Neural cell (in vitro differentiated cells): ENCODE results near the gene COMT. TPM values are rescaled to one million over a fixed set of nuclear protein-coding genes. Genes with fewer than 3 reads are reported as not detected.

Source experiments
- H2AFZ ChIP-seq: fragments of 200-600, 300-800 bp; sonication (generic), shearing (Covaris generic); 2 replicates; pipeline ENCODE4 v1.6.0; 2014; ENCODE audit warnings: low read depth, mild to moderate bottlenecking, antibody characterized with exemption, low read length, moderate library complexity
- H3F3A ChIP-seq: fragments of 200-600 bp; shearing (Covaris generic); 2 replicates; pipeline ENCODE4 v1.6.1; 2016; ENCODE audit warnings: mild to moderate bottlenecking, moderate library complexity, mixed read lengths, antibody characterized with exemption, low read length; ENCODE audit not compliant: insufficient read depth, poor library complexity, severe bottlenecking
- H3K27ac ChIP-seq: fragments of 200-600, 300-800 bp; sonication (generic), shearing (Covaris generic); 2 replicates; pipeline ENCODE4 v1.5.1; 2014; ENCODE audit warnings: mild to moderate bottlenecking, low read length, moderate library complexity
- H3K27me3 ChIP-seq: fragments of 300-800, 200-600 bp; sonication (generic), shearing (Covaris generic); 2 replicates; pipeline ENCODE4 v1.6.0; 2014; ENCODE audit warnings: mild to moderate bottlenecking, low read depth, low read length, moderate library complexity; ENCODE audit not compliant: insufficient read depth
- H3K36me3 ChIP-seq: fragments of 300-800, 200-600 bp; sonication (generic), shearing (Covaris generic); 2 replicates; pipeline ENCODE4 v1.5.1; 2014; ENCODE audit warnings: mild to moderate bottlenecking, antibody characterized with exemption, low read length, moderate library complexity; ENCODE audit not compliant: insufficient read depth
- H3K4me2 ChIP-seq: fragments of 300-800, 200-600 bp; sonication (generic), shearing (Covaris generic); 2 replicates; pipeline ENCODE4 v1.6.0; 2014; ENCODE audit warnings: mild to moderate bottlenecking, low read length
- H3K4me3 ChIP-seq: fragments of 300-800, 200-600 bp; sonication (generic), shearing (Covaris generic); 2 replicates; pipeline ENCODE4 v1.5.1; 2014; ENCODE audit warnings: mild to moderate bottlenecking, low read length, moderate library complexity
- H3K79me2 ChIP-seq: fragments of 200-600 bp; shearing (Covaris generic); replicated peaks from 2 replicates; pipeline ENCODE4 v1.6.0; 2014; ENCODE audit warnings: mild to moderate bottlenecking, low read length, moderate library complexity; ENCODE audit not compliant: insufficient read depth
- H3K9ac ChIP-seq: fragments of 300-800, 200-600 bp; sonication (generic), shearing (Covaris generic); 2 replicates; pipeline ENCODE4 v1.6.1; 2016; ENCODE audit warnings: mild to moderate bottlenecking, low read length, mixed read lengths
- H3K9me2 ChIP-seq: fragments of 200-600 bp; shearing (Covaris generic); 2 replicates; pipeline ENCODE4 v1.6.1; 2016; ENCODE audit warnings: mild to moderate bottlenecking, low read length, mixed read lengths; ENCODE audit not compliant: insufficient read depth
- H3K9me3 ChIP-seq: fragments of 200-600, 300-800 bp; sonication (generic), shearing (Covaris generic); 2 replicates; pipeline ENCODE4 v1.6.1; 2016; ENCODE audit warnings: mild to moderate bottlenecking, mixed run types, low read length, moderate library complexity, mixed read lengths
- H4K20me1 ChIP-seq: fragments of 200-600 bp; shearing (Covaris generic); 2 replicates; pipeline ENCODE4 v1.6.1; 2016; ENCODE audit warnings: mild to moderate bottlenecking, mixed run types; ENCODE audit not compliant: insufficient read depth
- EP300 ChIP-seq: fragments of 450-650 bp; conservative IDR thresholded peaks from 2 replicates; pipeline ENCODE4 v1.6.1; 2014; ENCODE audit warnings: antibody characterized with exemption, mild to moderate bottlenecking, moderate library complexity; ENCODE audit not compliant: poor library complexity, severe bottlenecking
- EZH2 ChIP-seq: fragments of 200-600, 300-800 bp; shearing (Covaris generic), sonication (generic); IDR thresholded peaks from 2 replicates; pipeline ENCODE4 v1.6.1; 2014; ENCODE audit warnings: antibody characterized with exemption, low read length, borderline replicate concordance, mild to moderate bottlenecking; ENCODE audit not compliant: insufficient read depth, poor library complexity, severe bottlenecking
- MXI1 ChIP-seq: fragments of 450-650 bp; conservative IDR thresholded peaks from 2 replicates; pipeline ENCODE4 v1.6.1; 2014; ENCODE audit warnings: antibody characterized with exemption, mild to moderate bottlenecking; ENCODE audit not compliant: poor library complexity, severe bottlenecking
- POLR2AphosphoS5 ChIP-seq: IDR thresholded peaks from 2 replicates; pipeline ENCODE4 v1.6.1; 2012
- RAD21 ChIP-seq: fragments of 450-650 bp; conservative IDR thresholded peaks from 2 replicates; pipeline ENCODE4 v1.6.1; 2014; ENCODE audit warnings: antibody characterized with exemption, mild to moderate bottlenecking, moderate library complexity
- SMC3 ChIP-seq: fragments of 450-650 bp; conservative IDR thresholded peaks from 2 replicates; pipeline ENCODE4 v1.6.1; 2014; ENCODE audit warnings: antibody characterized with exemption, mild to moderate bottlenecking, moderate library complexity; ENCODE audit not compliant: poor library complexity
- TAF1 ChIP-seq: IDR thresholded peaks from 2 replicates; pipeline ENCODE4 v1.6.1; 2012; ENCODE audit warnings: low read depth
- polyA plus RNA-seq: library from polyadenylated mRNA; depleted of rRNA; stranded (reverse); fragments of >200 nt; gene quantifications from 2 replicates; pipeline ENCODE4 v1.2.3, GENCODE V29; 2014
- TF ChIP-seq, protein P1 (sequence below): IDR thresholded peaks from 2 replicates; pipeline ENCODE4 v1.6.1; 2012; ENCODE audit warnings: borderline replicate concordance
- TF ChIP-seq, protein P2 (sequence below): fragments of 450-650 bp; IDR thresholded peaks from 2 replicates; pipeline ENCODE4 v1.5.1; 2014; ENCODE audit warnings: antibody characterized with exemption, mild to moderate bottlenecking, moderate library complexity; ENCODE audit not compliant: poor library complexity, severe bottlenecking

The COMT gene
- polyA plus RNA-seq, 1 donor from 2014 or later: 14.2 TPM

DNA sequence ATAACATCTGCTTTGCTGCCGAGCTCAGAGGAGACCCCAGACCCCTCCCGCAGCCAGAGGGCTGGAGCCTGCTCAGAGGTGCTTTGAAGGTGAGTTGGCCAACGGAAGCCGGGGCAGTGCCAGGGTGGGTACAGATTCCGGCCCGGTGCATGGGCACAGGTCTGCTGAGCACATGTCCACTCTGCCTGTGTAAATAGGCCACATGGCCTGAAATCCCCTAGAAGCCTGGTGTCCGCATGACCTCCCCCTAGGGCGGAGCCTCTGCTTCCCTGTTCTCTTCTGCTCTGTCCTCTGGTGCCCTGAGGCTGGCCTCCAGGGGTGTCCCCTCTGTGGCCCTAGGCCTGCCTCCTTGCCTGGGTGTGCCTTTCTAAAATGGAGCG is 19.6 kb downstream of the COMT start:
- Histone ChIP-seq H2AFZ (no peak overlapping the region), H3K4me3 (no peak overlapping the region), H3K9ac (no peak overlapping the region), H3K9me2 (no peaks in the 10 kb centered on the region), H3K36me3 (no peaks in the 10 kb centered on the region), H3K79me2 (no peaks in the 10 kb centered on the region), H3K4me2 (no peak overlapping the region), H4K20me1 (no peaks in the 10 kb centered on the region), H3F3A (no peaks in the 10 kb centered on the region), H3K27me3 (no peaks in the 10 kb centered on the region), H3K9me3 (no peaks in the 10 kb centered on the region), H3K27ac (no peak overlapping the region)
- TF ChIP-seq POLR2AphosphoS5 (no peak), TAF1 (no peak), EP300 (no peak), EZH2 (no peak), RAD21 (no peak), MXI1 (no peak), SMC3 (no peak)
- TF ChIP-seq, protein P1, sequence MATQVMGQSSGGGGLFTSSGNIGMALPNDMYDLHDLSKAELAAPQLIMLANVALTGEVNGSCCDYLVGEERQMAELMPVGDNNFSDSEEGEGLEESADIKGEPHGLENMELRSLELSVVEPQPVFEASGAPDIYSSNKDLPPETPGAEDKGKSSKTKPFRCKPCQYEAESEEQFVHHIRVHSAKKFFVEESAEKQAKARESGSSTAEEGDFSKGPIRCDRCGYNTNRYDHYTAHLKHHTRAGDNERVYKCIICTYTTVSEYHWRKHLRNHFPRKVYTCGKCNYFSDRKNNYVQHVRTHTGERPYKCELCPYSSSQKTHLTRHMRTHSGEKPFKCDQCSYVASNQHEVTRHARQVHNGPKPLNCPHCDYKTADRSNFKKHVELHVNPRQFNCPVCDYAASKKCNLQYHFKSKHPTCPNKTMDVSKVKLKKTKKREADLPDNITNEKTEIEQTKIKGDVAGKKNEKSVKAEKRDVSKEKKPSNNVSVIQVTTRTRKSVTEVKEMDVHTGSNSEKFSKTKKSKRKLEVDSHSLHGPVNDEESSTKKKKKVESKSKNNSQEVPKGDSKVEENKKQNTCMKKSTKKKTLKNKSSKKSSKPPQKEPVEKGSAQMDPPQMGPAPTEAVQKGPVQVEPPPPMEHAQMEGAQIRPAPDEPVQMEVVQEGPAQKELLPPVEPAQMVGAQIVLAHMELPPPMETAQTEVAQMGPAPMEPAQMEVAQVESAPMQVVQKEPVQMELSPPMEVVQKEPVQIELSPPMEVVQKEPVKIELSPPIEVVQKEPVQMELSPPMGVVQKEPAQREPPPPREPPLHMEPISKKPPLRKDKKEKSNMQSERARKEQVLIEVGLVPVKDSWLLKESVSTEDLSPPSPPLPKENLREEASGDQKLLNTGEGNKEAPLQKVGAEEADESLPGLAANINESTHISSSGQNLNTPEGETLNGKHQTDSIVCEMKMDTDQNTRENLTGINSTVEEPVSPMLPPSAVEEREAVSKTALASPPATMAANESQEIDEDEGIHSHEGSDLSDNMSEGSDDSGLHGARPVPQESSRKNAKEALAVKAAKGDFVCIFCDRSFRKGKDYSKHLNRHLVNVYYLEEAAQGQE: no peak
- TF ChIP-seq, protein P2, sequence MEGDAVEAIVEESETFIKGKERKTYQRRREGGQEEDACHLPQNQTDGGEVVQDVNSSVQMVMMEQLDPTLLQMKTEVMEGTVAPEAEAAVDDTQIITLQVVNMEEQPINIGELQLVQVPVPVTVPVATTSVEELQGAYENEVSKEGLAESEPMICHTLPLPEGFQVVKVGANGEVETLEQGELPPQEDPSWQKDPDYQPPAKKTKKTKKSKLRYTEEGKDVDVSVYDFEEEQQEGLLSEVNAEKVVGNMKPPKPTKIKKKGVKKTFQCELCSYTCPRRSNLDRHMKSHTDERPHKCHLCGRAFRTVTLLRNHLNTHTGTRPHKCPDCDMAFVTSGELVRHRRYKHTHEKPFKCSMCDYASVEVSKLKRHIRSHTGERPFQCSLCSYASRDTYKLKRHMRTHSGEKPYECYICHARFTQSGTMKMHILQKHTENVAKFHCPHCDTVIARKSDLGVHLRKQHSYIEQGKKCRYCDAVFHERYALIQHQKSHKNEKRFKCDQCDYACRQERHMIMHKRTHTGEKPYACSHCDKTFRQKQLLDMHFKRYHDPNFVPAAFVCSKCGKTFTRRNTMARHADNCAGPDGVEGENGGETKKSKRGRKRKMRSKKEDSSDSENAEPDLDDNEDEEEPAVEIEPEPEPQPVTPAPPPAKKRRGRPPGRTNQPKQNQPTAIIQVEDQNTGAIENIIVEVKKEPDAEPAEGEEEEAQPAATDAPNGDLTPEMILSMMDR: no peak

DNA sequence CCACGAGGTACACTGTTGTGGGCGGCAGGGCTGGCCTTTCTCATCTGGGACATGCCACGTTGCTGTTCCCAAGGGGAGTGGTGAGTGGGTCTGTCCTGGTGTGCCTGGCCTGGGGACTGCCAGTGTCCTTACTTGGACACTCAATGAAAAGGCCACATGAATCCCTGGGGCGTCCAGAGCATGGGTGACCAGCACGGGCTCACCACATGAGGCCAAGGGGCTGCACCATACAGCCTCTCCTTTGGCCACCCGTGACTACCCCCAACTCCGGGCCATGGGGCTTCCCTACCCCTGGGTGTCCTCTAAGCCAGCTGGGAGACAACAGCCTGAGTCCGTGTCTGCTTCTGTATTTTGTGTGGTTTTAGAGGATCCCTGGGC is 20.3 kb downstream of the COMT start:
- no peaks in the 10 kb centered on the region for H3K27me3 ChIP-seq
- no peak overlapping the region for H3K4me2 ChIP-seq
- TF ChIP-seq, protein P1: no peak
- no peak for TF ChIP-seq EZH2
- no peak for TF ChIP-seq TAF1
- no peak for TF ChIP-seq POLR2AphosphoS5
- TF ChIP-seq SMC3: no peak
- TF ChIP-seq EP300: no peak
- TF ChIP-seq, protein P2: no peak
- TF ChIP-seq RAD21: no peak
- TF ChIP-seq MXI1: no peak
- no peak overlapping the region for H3K27ac ChIP-seq
- no peaks in the 10 kb centered on the region for H3K9me2 ChIP-seq
- no peaks in the 10 kb centered on the region for H3F3A ChIP-seq
- no peak overlapping the region for H3K4me3 ChIP-seq
- no peak overlapping the region for H2AFZ ChIP-seq
- no peaks in the 10 kb centered on the region for H3K79me2 ChIP-seq
- H3K36me3 ChIP-seq: no peaks in the 10 kb centered on the region
- no peaks in the 10 kb centered on the region for H3K9me3 ChIP-seq
- no peaks in the 10 kb centered on the region for H4K20me1 ChIP-seq
- H3K9ac ChIP-seq: no peak overlapping the region
